Parathyroid adenoma (tissue), 2 donors: ENCODE results near the gene NSMCE3.

Source experiments
- H2AFZ ChIP-seq: fragments of 300-600 bp; sonication (generic); one replicate; pipeline ENCODE4 v1.7.0; 2017; ENCODE audit warnings: antibody characterized with exemption, mild to moderate bottlenecking
- H3K27ac ChIP-seq: fragments of 300-600 bp; sonication (generic); one replicate; pipeline ENCODE4 v1.7.0; 2017
- H3K27me3 ChIP-seq: fragments of 300-600 bp; sonication (generic); one replicate; pipeline ENCODE4 v1.7.0; 2017; ENCODE audit warnings: low read length; ENCODE audit not compliant: control insufficient read depth, insufficient read depth
- H3K36me3 ChIP-seq: fragments of 300-600 bp; sonication (generic); one replicate; pipeline ENCODE4 v1.7.0; 2017; ENCODE audit warnings: low read length; ENCODE audit not compliant: control insufficient read depth, insufficient read depth
- H3K4me1 ChIP-seq: fragments of 300-600 bp; sonication (generic); one replicate; pipeline ENCODE4 v1.7.0; 2017; ENCODE audit warnings: control low read depth
- H3K4me2 ChIP-seq: fragments of 300-600 bp; sonication (generic); one replicate; pipeline ENCODE4 v1.7.0; 2017; ENCODE audit warnings: low read length
- H3K4me3 ChIP-seq: fragments of 300-600 bp; sonication (generic); one replicate; pipeline ENCODE4 v1.7.0; 2017; ENCODE audit warnings: low read depth, low read length
- H3K79me2 ChIP-seq: fragments of 300-600 bp; sonication (generic); one replicate; pipeline ENCODE4 v1.7.0; 2017; ENCODE audit warnings: control low read depth
- H3K9ac ChIP-seq: fragments of 300-600 bp; sonication (generic); one replicate; pipeline ENCODE4 v1.7.0; 2017; ENCODE audit warnings: mild to moderate bottlenecking
- H3K9me3 ChIP-seq: fragments of 300-600 bp; sonication (generic); one replicate; pipeline ENCODE4 v1.7.0; 2017; ENCODE audit warnings: low read length; ENCODE audit not compliant: control insufficient read depth
- CTCF ChIP-seq: fragments of 300-600 bp; sonication (generic); IDR thresholded peaks from one replicate; pipeline ENCODE4 v1.7.0; 2017; ENCODE audit warnings: antibody characterized with exemption, mild to moderate bottlenecking
- donor health status: primary hyperparathyroidism.

The NSMCE3 gene

GRCh38 chr15:29269485-29270168 is at the start of gene NSMCE3:
TSS of gene NSMCE3 (minus strand) at chr15:29269822. CDS start at chr15:29269705, 117 bp downstream.
- TF ChIP-seq CTCF = no peak
- peaks cover 3% of the 10 kb centered on the region for H3K79me2 ChIP-seq
- H3K27me3 ChIP-seq = no peaks in the 10 kb centered on the region
- H3K4me3 ChIP-seq = peak within 1 kb of the TSS; percentile 61
- H3K36me3 ChIP-seq = no peaks in the 10 kb centered on the region
- H3K4me1 ChIP-seq = no peaks in the 10 kb centered on the region
- H3K9me3 ChIP-seq = no peaks in the 10 kb centered on the region
- H3K4me2 ChIP-seq = peak within 1 kb of the TSS; percentile 59
- H3K27ac ChIP-seq = peak within 1 kb of the TSS; percentile 75
- peak within 1 kb of the TSS; percentile 63 for H2AFZ ChIP-seq
- H3K9ac ChIP-seq = no peak within 1 kb of the TSS

GRCh38 chr15:29316422-29316821 is 46.8 kb upstream of the NSMCE3 start:
- Histone ChIP-seq H2AFZ (no peak overlapping the region), H3K4me1 (peaks cover 7% of the 10 kb centered on the region), H3K9ac (no peak overlapping the region), H3K79me2 (peaks cover 4% of the 10 kb centered on the region), H3K9me3 (no peaks in the 10 kb centered on the region), H3K4me2 (no peak overlapping the region), H3K27me3 (no peaks in the 10 kb centered on the region), H3K4me3 (no peak overlapping the region), H3K36me3 (no peaks in the 10 kb centered on the region), H3K27ac (no peak overlapping the region)
- TF ChIP-seq CTCF = no peak

GRCh38 chr15:29312387-29312786 is 42.8 kb upstream of the NSMCE3 start:
- Histone ChIP-seq H3K27me3 (no peaks in the 10 kb centered on the region), H3K4me3 (no peak overlapping the region), H2AFZ (no peak overlapping the region), H3K4me1 (peaks cover 7% of the 10 kb centered on the region), H3K36me3 (no peaks in the 10 kb centered on the region), H3K9ac (no peak overlapping the region), H3K9me3 (no peaks in the 10 kb centered on the region), H3K27ac (peak overlapping the region; percentile 32), H3K79me2 (peaks cover 4% of the 10 kb centered on the region), H3K4me2 (no peak overlapping the region)
- no peak for TF ChIP-seq CTCF

- H3K79me2 ChIP-seq = peaks cover 4% of the 10 kb centered on the region
- H3K9ac ChIP-seq = no peak overlapping the region
- H3K36me3 ChIP-seq = no peaks in the 10 kb centered on the region
- H3K27ac ChIP-seq = no peak overlapping the region
- H2AFZ ChIP-seq = no peak overlapping the region
- peaks cover 7% of the 10 kb centered on the region for H3K4me1 ChIP-seq
- H3K4me3 ChIP-seq = no peak overlapping the region
- no peak overlapping the region for H3K4me2 ChIP-seq
- no peaks in the 10 kb centered on the region for H3K9me3 ChIP-seq
- no peak for TF ChIP-seq CTCF
- no peaks in the 10 kb centered on the region for H3K27me3 ChIP-seq
These were observed 42.1 kb upstream of the NSMCE3 start for GRCh38 chr15:29311696-29312095.

GRCh38 chr15:29309139-29309538 is 39.5 kb upstream of the NSMCE3 start:
- Histone ChIP-seq H3K27me3 (no peaks in the 10 kb centered on the region), H3K4me2 (no peak overlapping the region), H2AFZ (no peak overlapping the region), H3K9me3 (no peaks in the 10 kb centered on the region), H3K27ac (no peak overlapping the region), H3K4me1 (peaks cover 7% of the 10 kb centered on the region), H3K36me3 (no peaks in the 10 kb centered on the region), H3K79me2 (peaks cover 6% of the 10 kb centered on the region), H3K4me3 (no peak overlapping the region), H3K9ac (no peak overlapping the region)
- TF ChIP-seq CTCF = no peak
